GM20000 (cell line): Measurements from ENCODE around the gene MRPL1.

ENCODE experiments used
- DNase-seq: peaks from one replicate; pipeline ENCODE4 v3.0.0; 2012; ENCODE audit warnings: low spot score
- CTCF ChIP-seq: IDR thresholded peaks from 2 replicates; pipeline ENCODE4 v1.5.1; 2012; ENCODE audit warnings: mild to moderate bottlenecking, control low read depth; ENCODE audit errors: extremely low read depth, missing control alignments

The MRPL1 gene

GRCh38 chr4:77913348-77913747, 50.7 kb downstream of the MRPL1 start:
- no peak for TF ChIP-seq CTCF
- DNase-seq: no peak

DNA sequence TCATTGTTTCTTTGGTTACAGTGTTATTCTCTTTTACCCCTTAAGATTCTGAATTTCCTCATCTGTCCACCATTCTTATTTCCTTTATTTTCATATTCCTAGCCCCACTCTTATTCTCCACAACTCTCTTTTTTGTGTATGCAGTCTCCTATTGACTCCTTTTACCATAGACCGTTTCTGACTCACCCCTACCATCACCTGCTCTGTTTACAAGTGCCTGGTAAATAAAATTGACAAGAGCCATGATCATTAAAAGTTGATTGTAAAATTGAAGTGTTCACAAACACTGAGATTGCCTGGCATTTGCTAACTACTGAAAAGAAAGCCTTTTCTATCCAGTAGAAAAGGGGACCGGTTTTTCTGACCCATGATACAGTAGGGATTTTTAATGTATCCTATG, 54.4 kb downstream of the MRPL1 start:
- no peak for DNase-seq
- no peak for TF ChIP-seq CTCF

DNA sequence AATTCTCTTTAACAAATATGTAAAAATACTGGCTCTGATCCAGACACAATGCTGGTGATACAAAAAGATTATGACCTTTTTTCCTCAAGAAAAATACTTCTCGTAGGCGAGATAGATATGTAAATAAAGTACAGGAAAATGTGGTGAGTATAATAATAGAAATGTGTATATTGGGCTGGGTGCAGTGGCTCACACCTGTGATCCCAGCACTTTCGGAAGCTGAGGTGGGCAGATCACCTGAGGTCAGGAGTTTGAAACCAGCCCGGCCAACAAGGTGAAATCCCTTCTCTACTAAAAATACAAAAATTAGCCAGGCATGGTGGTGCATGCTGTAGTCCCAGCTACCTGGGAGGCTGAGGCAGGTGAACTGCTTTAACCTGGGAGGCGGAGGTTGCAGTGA, 55.0 kb downstream of the MRPL1 start:
- TF ChIP-seq CTCF: no peak
- no peak for DNase-seq

- TF ChIP-seq CTCF: no peak
- DNase-seq: no peak
These were observed 57.7 kb downstream of the MRPL1 start for GRCh38 chr4:77920371-77920770.

- TF ChIP-seq CTCF: no peak
- DNase-seq: no peak
These were observed 59.1 kb downstream of the MRPL1 start for GRCh38 chr4:77921701-77922100.

- DNase-seq: no peak
These were observed 59.8 kb downstream of the MRPL1 start for GRCh38 chr4:77922158-77923094.

More at GRCh38 chr4:77922158-77923094, 59.8 kb downstream of the MRPL1 start:
- no peak for TF ChIP-seq CTCF
